H1 (cell line): ENCODE measurements around the gene WNT3A. TPM values are rescaled to one million over a fixed set of nuclear protein-coding genes. Genes with fewer than 3 reads are reported as not detected.

Source experiments
- CHD1 ChIP-seq: IDR thresholded peaks from 2 replicates; pipeline ENCODE4 v1.6.1; 2012; ENCODE audit warnings: low read depth, low read length, improper control_type of control experiment
- MAX ChIP-seq: IDR thresholded peaks from 2 replicates; pipeline ENCODE4 v1.6.1; 2012; ENCODE audit warnings: inconsistent platforms
- polyA plus RNA-seq, 7 experiments: library from polyadenylated mRNA; depleted of rRNA in 3 of 7; stranded (reverse) in 5 of 7; unstranded in 2 of 7; fragments of >200 nt in 5 of 7; fragments of 200-250 nt in 2 of 7; gene quantifications; 1 replicate in 5 of 7; 2 replicates in 1 of 7; 4 replicates in 1 of 7; pipeline versions ENCODE4 v1.2.1 to v1.2.3, GENCODE V29; 2011 to 2013; ENCODE audit warnings: missing spikeins in 2 of 7, mixed read lengths in 2 of 7
- total RNA-seq: library from RNA; stranded (reverse); fragmentation: NEBNext Ultra II Directional; extraction: Animal tissue kit (Norgen Biotek cat#: 25700); gene quantifications from 2 replicates; pipeline ENCODE4 v1.2.1, GENCODE V29; 2021

The WNT3A gene
- total and polyA plus RNA-seq, 2 of the 8 experiments (the other 6 are each of a cell fraction or from before 2014, with no cell fraction given), result 0.08 to 0.19 TPM

- peak; percentile 42; the same call in 1 of the 2 replicates for TF ChIP-seq MAX
- no peak for TF ChIP-seq CHD1
These were observed 95.4 kb downstream of the WNT3A start (continued) for GRCh38 chr1:228101994-228102790.
